SK-N-MC (cell line): ENCODE measurements around the gene NRXN3.

Source experiments
- DNase-seq: peaks from one replicate; pipeline ENCODE4 v3.0.0-alpha.2; 2011; ENCODE audit warnings: low read depth, low spot score
- H3K27ac ChIP-seq: fragments of 200-600 bp; sonication (generic); 2 replicates; pipeline ENCODE4 v1.5.1; 2016; ENCODE audit warnings: mixed run types
- H3K36me3 ChIP-seq: fragments of 200-600 bp; sonication (generic); 2 replicates; pipeline ENCODE4 v1.6.1; 2017; ENCODE audit warnings: antibody characterized with exemption, low read length, mixed read lengths; ENCODE audit not compliant: insufficient read depth
- H3K4me3 ChIP-seq: fragments of 200-600 bp; sonication (generic); 2 replicates; pipeline ENCODE4 v1.5.1; 2016
- H3K9ac ChIP-seq: fragments of 200-600 bp; sonication (generic); 2 replicates; pipeline ENCODE4 v1.8.0; 2017; ENCODE audit warnings: mixed run types, mixed read lengths; ENCODE audit not compliant: insufficient read length
- H3K9me3 ChIP-seq: fragments of 200-600 bp; sonication (generic); 2 replicates; pipeline ENCODE4 v1.6.1; 2017; ENCODE audit warnings: low read depth, mild to moderate bottlenecking, antibody characterized with exemption, low read length, moderate library complexity, mixed read lengths
- EZH2 ChIP-seq: fragments of 200-600 bp; sonication (generic); IDR thresholded peaks from one replicate; pipeline ENCODE4 v1.6.1; 2017; ENCODE audit warnings: antibody characterized with exemption
- FOXP2 ChIP-seq: optimal IDR thresholded peaks from 2 replicates; pipeline ENCODE3; 2011; ENCODE audit warnings: mild to moderate bottlenecking, moderate library complexity; ENCODE audit not compliant: insufficient read depth; ENCODE audit errors: extremely low read length, control extremely low read depth
- POLR2AphosphoS5 ChIP-seq: IDR thresholded peaks from 2 replicates; pipeline ENCODE4 v1.6.1; 2012; ENCODE audit warnings: mild to moderate bottlenecking, low read depth, low read length, borderline replicate concordance

The NRXN3 gene

DNA sequence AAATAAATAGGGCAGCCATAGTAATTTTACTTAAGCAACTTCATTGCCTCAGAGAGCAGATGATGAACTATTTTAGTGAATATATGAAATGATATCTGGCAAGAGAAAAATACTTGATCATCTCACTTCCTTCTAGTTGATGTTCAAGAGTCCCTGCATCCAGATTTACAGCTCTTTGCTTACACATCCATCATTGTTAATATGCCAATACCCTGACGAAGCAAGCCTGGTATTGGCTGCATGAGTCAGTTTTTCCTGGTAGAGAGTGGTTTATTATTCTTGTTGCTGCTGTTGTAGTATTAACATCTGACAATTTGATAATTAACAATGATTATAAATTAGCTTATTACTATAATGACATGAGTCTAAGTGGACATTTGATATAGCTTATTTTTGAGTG is 681.9 kb downstream of the NRXN3 start:
- Histone ChIP-seq H3K36me3 (no peaks in the 10 kb centered on the region), H3K4me3 (no peak overlapping the region), H3K27ac (no peak overlapping the region), H3K9ac (no peak overlapping the region), H3K9me3 (no peaks in the 10 kb centered on the region)
- TF ChIP-seq POLR2AphosphoS5: no peak
- no peak for TF ChIP-seq EZH2
- no peak for TF ChIP-seq FOXP2
- DNase-seq: no peak

GRCh38 chr14:78857974-78858373 is 687.8 kb downstream of the NRXN3 start:
- no peak overlapping the region for H3K4me3 ChIP-seq
- no peak for DNase-seq
- H3K36me3 ChIP-seq: no peaks in the 10 kb centered on the region
- H3K9me3 ChIP-seq: no peaks in the 10 kb centered on the region
- no peak overlapping the region for H3K9ac ChIP-seq
- H3K27ac ChIP-seq: no peak overlapping the region
- TF ChIP-seq EZH2 (no peak), FOXP2 (no peak), POLR2AphosphoS5 (no peak)

DNA sequence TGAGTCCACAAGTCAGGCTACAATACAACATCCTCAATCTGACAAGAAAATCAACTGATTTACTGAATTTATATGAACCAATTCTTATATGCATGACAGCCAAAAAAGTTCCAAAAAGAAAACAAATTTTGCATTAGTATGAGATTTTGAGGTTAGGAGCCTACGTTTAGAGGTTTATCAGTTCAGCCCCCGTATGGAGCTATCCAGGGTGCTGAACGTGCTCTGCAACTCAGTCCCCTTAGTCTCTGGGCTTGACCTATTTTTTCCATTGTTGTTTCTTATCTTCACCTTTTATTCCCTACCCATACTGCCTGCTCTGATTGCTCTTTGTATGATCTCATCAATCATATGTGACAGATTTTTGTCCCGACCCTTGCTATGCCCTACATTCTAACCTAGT is 693.0 kb downstream of the NRXN3 start:
- peak; percentile 10 for DNase-seq

GRCh38 chr14:78872837-78873236 is 702.7 kb downstream of the NRXN3 start:
- no peak for TF ChIP-seq EZH2
- TF ChIP-seq POLR2AphosphoS5: no peak
- no peak for TF ChIP-seq FOXP2

More for the DNA sequence above, 693.0 kb downstream of the NRXN3 start:
- no peaks in the 10 kb centered on the region for H3K9me3 ChIP-seq
- H3K4me3 ChIP-seq: no peak overlapping the region
- no peak overlapping the region for H3K9ac ChIP-seq
- no peak overlapping the region for H3K27ac ChIP-seq
- H3K36me3 ChIP-seq: no peaks in the 10 kb centered on the region
- no peak for TF ChIP-seq FOXP2
- no peak for TF ChIP-seq EZH2
- no peak for TF ChIP-seq POLR2AphosphoS5

GRCh38 chr14:78873581-78873980 is 703.4 kb downstream of the NRXN3 start:
- no peak for TF ChIP-seq EZH2
- no peak for TF ChIP-seq POLR2AphosphoS5
- TF ChIP-seq FOXP2: no peak
- DNase-seq: no peak
- Histone ChIP-seq H3K9ac (no peak overlapping the region), H3K4me3 (no peak overlapping the region), H3K27ac (no peak overlapping the region), H3K9me3 (no peaks in the 10 kb centered on the region), H3K36me3 (no peaks in the 10 kb centered on the region)

More at GRCh38 chr14:78872837-78873236, 702.7 kb downstream of the NRXN3 start:
- Histone ChIP-seq H3K4me3 (no peak overlapping the region), H3K36me3 (no peaks in the 10 kb centered on the region), H3K27ac (no peak overlapping the region), H3K9me3 (no peaks in the 10 kb centered on the region), H3K9ac (no peak overlapping the region)
- DNase-seq: no peak

DNA sequence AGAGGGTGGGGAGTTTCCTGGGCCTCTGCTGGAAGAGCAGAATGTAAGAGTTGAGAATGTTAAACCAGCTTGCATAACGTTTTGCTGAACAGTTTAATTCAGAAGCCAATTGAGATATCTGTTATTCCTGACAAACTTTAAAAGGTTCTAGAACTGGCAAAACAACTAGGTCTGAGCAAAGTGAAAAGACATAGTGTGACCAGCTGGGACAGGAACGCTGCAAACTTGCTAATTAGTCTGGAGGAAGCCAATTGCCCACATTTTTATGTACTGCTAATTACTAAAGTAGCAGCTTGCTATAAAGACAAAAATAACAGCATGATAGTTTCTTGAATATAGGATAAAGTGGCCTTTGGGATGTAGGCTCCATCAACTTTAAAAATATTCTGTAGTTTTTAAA is 704.9 kb downstream of the NRXN3 start:
- Histone ChIP-seq H3K27ac (no peak overlapping the region), H3K36me3 (no peaks in the 10 kb centered on the region), H3K9ac (no peak overlapping the region), H3K9me3 (no peaks in the 10 kb centered on the region), H3K4me3 (no peak overlapping the region)
- no peak for TF ChIP-seq EZH2
- no peak for TF ChIP-seq FOXP2
- no peak for TF ChIP-seq POLR2AphosphoS5
- no peak for DNase-seq

- no peaks in the 10 kb centered on the region for H3K9me3 ChIP-seq
These were observed 715.7 kb downstream of the NRXN3 start for GRCh38 chr14:78885884-78886283.

DNA sequence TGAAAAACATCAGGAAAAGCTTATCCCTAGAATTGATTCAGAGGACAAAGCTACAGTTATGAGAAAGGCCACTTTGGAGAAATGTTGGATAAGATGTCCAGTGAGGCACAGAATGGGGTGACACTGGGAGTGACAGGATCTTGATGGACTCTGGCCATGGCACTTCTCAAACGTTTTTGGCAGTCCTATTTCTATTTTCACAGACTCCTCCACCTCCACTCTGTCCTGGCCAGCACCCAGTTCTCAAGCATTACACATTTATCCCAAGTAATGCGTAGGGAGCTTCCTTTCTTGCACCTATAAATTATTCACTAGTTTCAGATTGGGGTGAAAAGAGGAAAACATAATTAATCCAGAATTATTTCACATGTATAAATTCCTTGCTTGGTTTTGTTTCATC is 727.3 kb downstream of the NRXN3 start:
- TF ChIP-seq EZH2 (no peak), POLR2AphosphoS5 (no peak), FOXP2 (no peak)
- Histone ChIP-seq H3K27ac (no peak overlapping the region), H3K9me3 (no peaks in the 10 kb centered on the region), H3K4me3 (no peak overlapping the region), H3K36me3 (no peaks in the 10 kb centered on the region), H3K9ac (no peak overlapping the region)
- no peak for DNase-seq

More at GRCh38 chr14:78885884-78886283, 715.7 kb downstream of the NRXN3 start:
- no peak for DNase-seq
- H3K4me3 ChIP-seq: no peak overlapping the region
- no peak overlapping the region for H3K9ac ChIP-seq
- H3K27ac ChIP-seq: no peak overlapping the region
- no peaks in the 10 kb centered on the region for H3K36me3 ChIP-seq
- TF ChIP-seq FOXP2 (no peak), EZH2 (no peak), POLR2AphosphoS5 (no peak)

- H3K27ac ChIP-seq: no peak overlapping the region
- no peak overlapping the region for H3K9ac ChIP-seq
- TF ChIP-seq EZH2 (no peak), POLR2AphosphoS5 (no peak), FOXP2 (no peak)
- no peaks in the 10 kb centered on the region for H3K9me3 ChIP-seq
- H3K4me3 ChIP-seq: no peak overlapping the region
- H3K36me3 ChIP-seq: no peaks in the 10 kb centered on the region
- no peak for DNase-seq
These were observed 731.9 kb downstream of the NRXN3 start for GRCh38 chr14:78902010-78902623.
